OCI-LY3 (cell line): Measurements from ENCODE around the gene SHROOM1.

ENCODE experiments used
- H2AFZ ChIP-seq: fragments of 200-600, 300-600 bp; shearing (Covaris generic); 2 replicates; pipeline ENCODE4 v1.6.0; 2014; ENCODE audit warnings: antibody characterized with exemption, low read depth, low read length
- H3K27ac ChIP-seq: fragments of 200-600, 300-600 bp; sonication (generic); 2 replicates; pipeline ENCODE4 v1.5.1; 2014; ENCODE audit warnings: mild to moderate bottlenecking, low read length, moderate library complexity, mixed read lengths
- H3K27me3 ChIP-seq: fragments of 200-600, 300-600 bp; sonication (generic); 2 replicates; pipeline ENCODE4 v1.6.1; 2014; ENCODE audit warnings: low read depth, low read length, mixed read lengths
- H3K36me3 ChIP-seq: fragments of 200-600, 300-600 bp; sonication (generic); replicated peaks from 2 replicates; pipeline ENCODE3; 2014; ENCODE audit warnings: low read depth, low read length, mixed read lengths
- H3K4me1 ChIP-seq: fragments of 300-600, 200-600 bp; sonication (generic); 2 replicates; pipeline ENCODE4 v1.6.1; 2014; ENCODE audit warnings: low read length, mixed read lengths
- H3K4me2 ChIP-seq: fragments of 200-600, 300-600 bp; sonication (generic); 2 replicates; pipeline ENCODE4 v1.6.1; 2014; ENCODE audit warnings: low read length, mixed read lengths
- H3K4me3 ChIP-seq: fragments of 300-600, 200-600 bp; sonication (generic); 2 replicates; pipeline ENCODE4 v1.5.1; 2014; ENCODE audit warnings: antibody characterized with exemption, mild to moderate bottlenecking, low read length, moderate library complexity
- H3K79me2 ChIP-seq: fragments of 300-600, 200-600 bp; shearing (Covaris generic); 2 replicates; pipeline ENCODE4 v1.6.1; 2014; ENCODE audit warnings: mild to moderate bottlenecking, low read length, mixed read lengths
- H3K9ac ChIP-seq: fragments of 300-600, 200-600 bp; shearing (Covaris generic); 2 replicates; pipeline ENCODE4 v1.6.0; 2014; ENCODE audit warnings: mild to moderate bottlenecking, low read length, moderate library complexity
- H3K9me3 ChIP-seq: fragments of 200-600, 300-600 bp; shearing (Covaris generic); 2 replicates; pipeline ENCODE4 v1.6.1; 2014; ENCODE audit warnings: low read length, mixed read lengths; ENCODE audit not compliant: insufficient read depth
- H4K20me1 ChIP-seq: fragments of 200-600, 300-600 bp; sonication (generic); 2 replicates; pipeline ENCODE4 v1.6.1; 2016; ENCODE audit warnings: low read length, mixed read lengths; ENCODE audit not compliant: insufficient read depth
- EZH2phosphoT487 ChIP-seq: fragments of 200-600 bp; shearing (Covaris generic); IDR thresholded peaks from 2 replicates; pipeline ENCODE4 v1.6.1; 2018; ENCODE audit warnings: antibody characterized with exemption, mixed run types, low read depth
- TF ChIP-seq, protein P1 (sequence below): fragments of 200-600, 300-600 bp; sonication (generic); IDR thresholded peaks from 2 replicates; pipeline ENCODE4 v1.5.1; 2014; ENCODE audit warnings: antibody characterized with exemption, low read length, low read depth

The SHROOM1 gene

DNA sequence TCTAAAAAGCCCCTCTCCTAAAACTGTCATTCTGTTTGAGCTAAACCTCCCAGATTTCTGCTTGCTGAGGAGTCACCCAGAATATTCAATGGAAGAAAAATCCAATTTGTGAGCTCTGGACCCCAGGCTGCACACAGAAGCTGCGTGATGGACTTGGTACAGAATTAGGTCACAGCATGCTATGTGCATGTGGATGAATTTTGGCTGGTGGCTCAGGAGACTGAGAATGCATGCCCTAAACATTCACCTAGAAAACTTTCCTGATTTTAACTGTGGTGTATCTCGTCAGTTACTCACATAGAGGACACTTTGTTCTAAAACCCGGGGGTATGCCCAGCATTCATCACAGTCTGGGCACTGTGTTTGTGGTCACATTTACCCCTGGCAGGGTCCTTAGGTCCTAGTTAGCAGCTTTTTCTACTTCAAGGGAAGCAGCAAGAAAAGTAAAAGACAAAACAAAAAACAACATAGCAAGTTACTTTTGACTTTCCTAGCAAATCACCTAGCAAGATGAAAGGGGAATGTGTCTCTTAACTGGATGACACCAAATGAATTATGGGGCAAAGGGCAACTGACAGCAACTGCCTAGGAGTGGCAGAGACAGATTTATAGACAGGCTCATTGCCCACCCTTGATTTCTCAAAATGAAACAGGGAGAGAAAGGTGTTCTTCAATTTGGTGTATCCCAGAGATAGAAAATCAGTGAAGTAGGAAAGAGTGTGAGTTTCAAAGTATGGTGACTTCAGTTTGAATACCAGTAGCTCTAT is 8.3 kb upstream of the SHROOM1 start:
- Histone ChIP-seq H3K4me2 (no peak overlapping the region), H3K27me3 (no peaks in the 10 kb centered on the region), H3K36me3 (no peaks in the 10 kb centered on the region), H3K79me2 (no peaks in the 10 kb centered on the region), H4K20me1 (no peaks in the 10 kb centered on the region), H3K9me3 (no peaks in the 10 kb centered on the region), H3K9ac (no peak overlapping the region), H3K4me1 (no peaks in the 10 kb centered on the region), H3K4me3 (no peak overlapping the region), H2AFZ (no peak overlapping the region), H3K27ac (no peak overlapping the region)
- TF ChIP-seq, protein P1, sequence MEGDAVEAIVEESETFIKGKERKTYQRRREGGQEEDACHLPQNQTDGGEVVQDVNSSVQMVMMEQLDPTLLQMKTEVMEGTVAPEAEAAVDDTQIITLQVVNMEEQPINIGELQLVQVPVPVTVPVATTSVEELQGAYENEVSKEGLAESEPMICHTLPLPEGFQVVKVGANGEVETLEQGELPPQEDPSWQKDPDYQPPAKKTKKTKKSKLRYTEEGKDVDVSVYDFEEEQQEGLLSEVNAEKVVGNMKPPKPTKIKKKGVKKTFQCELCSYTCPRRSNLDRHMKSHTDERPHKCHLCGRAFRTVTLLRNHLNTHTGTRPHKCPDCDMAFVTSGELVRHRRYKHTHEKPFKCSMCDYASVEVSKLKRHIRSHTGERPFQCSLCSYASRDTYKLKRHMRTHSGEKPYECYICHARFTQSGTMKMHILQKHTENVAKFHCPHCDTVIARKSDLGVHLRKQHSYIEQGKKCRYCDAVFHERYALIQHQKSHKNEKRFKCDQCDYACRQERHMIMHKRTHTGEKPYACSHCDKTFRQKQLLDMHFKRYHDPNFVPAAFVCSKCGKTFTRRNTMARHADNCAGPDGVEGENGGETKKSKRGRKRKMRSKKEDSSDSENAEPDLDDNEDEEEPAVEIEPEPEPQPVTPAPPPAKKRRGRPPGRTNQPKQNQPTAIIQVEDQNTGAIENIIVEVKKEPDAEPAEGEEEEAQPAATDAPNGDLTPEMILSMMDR: no peak
- no peak for TF ChIP-seq EZH2phosphoT487

DNA sequence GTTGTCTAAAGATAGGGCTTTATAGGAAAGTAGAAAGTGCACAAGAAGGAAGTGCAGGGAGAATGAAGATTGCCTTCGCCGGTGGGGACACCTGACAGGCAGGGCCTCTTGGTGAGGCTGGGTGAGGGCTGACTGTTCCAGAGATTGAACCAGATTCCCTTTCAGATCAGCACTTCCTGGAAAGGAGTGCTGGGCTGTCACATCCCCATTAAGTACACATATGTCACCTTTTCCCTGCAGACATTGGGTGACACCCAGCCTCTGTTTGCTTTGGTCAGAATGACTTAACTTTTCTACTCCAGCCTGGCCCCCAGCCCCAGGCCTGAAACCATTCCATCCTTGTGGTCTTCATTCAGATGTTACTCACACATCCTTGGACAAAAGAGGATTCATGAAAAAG is 7.4 kb upstream of the SHROOM1 start:
- no peak for TF ChIP-seq EZH2phosphoT487
- TF ChIP-seq, protein P1: no peak
- H3K27ac ChIP-seq: no peak overlapping the region
- H4K20me1 ChIP-seq: no peaks in the 10 kb centered on the region
- H3K4me3 ChIP-seq: no peak overlapping the region
- no peak overlapping the region for H2AFZ ChIP-seq
- no peaks in the 10 kb centered on the region for H3K79me2 ChIP-seq
- no peaks in the 10 kb centered on the region for H3K27me3 ChIP-seq
- no peaks in the 10 kb centered on the region for H3K9me3 ChIP-seq
- H3K9ac ChIP-seq: no peak overlapping the region
- H3K36me3 ChIP-seq: no peaks in the 10 kb centered on the region
- H3K4me1 ChIP-seq: no peaks in the 10 kb centered on the region
- H3K4me2 ChIP-seq: no peak overlapping the region

DNA sequence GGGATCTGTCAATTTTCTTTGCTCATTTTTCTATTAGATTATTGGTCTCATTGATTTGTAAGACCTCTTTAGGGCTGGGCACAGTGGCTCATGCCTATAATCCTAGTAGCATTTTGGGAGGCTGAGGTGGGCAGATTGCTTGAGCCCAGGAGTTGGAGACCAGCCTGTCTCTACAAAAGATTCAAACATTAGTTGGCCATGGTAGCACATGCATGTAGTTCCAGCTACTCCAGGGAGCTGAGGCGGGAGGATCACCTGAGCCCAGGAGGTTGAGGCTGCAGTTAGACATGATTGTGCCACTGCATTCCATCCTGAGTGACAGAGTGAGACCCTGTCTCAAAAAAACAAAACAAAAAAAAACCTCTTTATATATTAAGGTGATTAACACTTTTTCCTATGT is 6.4 kb upstream of the SHROOM1 start:
- TF ChIP-seq EZH2phosphoT487: no peak
- TF ChIP-seq, protein P1: no peak

DNA sequence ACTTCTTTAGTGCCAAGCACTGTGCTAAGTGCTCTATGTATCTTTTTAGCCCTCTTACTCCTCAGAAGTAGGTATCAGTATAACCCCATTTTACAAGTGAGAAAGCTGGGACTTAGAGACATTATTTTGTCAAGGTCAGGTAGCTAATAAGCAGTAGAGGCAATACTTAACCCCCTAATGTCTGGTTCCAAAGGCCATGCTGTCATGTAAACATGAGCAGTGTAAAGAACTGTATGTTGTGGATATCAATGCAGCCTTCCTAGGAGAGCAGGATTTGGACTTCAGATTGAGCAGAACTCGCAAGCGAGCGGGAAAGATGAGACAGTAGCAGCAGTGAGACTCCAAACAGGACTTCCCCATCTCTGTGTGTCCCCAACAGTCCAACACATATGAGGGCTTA is 3.6 kb upstream of the SHROOM1 start:
- Histone ChIP-seq H3K4me2 (no peak overlapping the region), H3K27ac (no peak overlapping the region), H3K4me3 (no peak overlapping the region), H4K20me1 (no peaks in the 10 kb centered on the region), H3K36me3 (no peaks in the 10 kb centered on the region), H3K9ac (no peak overlapping the region), H3K79me2 (no peaks in the 10 kb centered on the region), H3K27me3 (no peaks in the 10 kb centered on the region), H2AFZ (no peak overlapping the region), H3K4me1 (0 out of 2 replicates have a peak, but pooled peaks cover 3% of the 10 kb centered on the region), H3K9me3 (no peaks in the 10 kb centered on the region)
- TF ChIP-seq EZH2phosphoT487: no peak
- TF ChIP-seq, protein P1: no peak

More for the DNA sequence above, 6.4 kb upstream of the SHROOM1 start:
- no peaks in the 10 kb centered on the region for H3K36me3 ChIP-seq
- no peaks in the 10 kb centered on the region for H3K27me3 ChIP-seq
- H3K79me2 ChIP-seq: no peaks in the 10 kb centered on the region
- H3K27ac ChIP-seq: no peak overlapping the region
- no peak overlapping the region for H2AFZ ChIP-seq
- no peaks in the 10 kb centered on the region for H3K9me3 ChIP-seq
- H4K20me1 ChIP-seq: no peaks in the 10 kb centered on the region
- H3K4me2 ChIP-seq: no peak overlapping the region
- no peak overlapping the region for H3K9ac ChIP-seq
- no peak overlapping the region for H3K4me3 ChIP-seq
- H3K4me1 ChIP-seq: no peaks in the 10 kb centered on the region
